ENCODE data around the gene CAPZA1.

DNA sequence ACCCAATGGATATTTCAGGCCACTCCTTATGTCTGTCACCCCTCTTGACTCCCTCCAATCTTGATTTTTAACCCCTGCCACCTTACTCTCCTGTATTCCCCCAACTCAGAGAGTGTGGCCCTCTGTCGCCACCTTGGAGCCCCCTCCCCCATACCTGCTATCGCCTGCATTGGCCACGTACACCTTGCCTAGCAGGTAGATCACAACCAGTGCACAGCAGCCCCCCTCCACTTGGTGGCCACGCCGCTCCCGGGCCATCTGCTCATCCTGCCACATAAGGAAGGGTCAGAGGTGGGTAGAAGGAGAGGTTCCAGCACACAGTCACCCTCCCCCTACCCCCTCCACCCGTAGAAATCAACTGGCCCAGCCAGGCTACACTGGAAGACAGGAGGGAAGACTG, 92.6 kb downstream of the CAPZA1 start:
- TF ChIP-seq, protein P1, sequence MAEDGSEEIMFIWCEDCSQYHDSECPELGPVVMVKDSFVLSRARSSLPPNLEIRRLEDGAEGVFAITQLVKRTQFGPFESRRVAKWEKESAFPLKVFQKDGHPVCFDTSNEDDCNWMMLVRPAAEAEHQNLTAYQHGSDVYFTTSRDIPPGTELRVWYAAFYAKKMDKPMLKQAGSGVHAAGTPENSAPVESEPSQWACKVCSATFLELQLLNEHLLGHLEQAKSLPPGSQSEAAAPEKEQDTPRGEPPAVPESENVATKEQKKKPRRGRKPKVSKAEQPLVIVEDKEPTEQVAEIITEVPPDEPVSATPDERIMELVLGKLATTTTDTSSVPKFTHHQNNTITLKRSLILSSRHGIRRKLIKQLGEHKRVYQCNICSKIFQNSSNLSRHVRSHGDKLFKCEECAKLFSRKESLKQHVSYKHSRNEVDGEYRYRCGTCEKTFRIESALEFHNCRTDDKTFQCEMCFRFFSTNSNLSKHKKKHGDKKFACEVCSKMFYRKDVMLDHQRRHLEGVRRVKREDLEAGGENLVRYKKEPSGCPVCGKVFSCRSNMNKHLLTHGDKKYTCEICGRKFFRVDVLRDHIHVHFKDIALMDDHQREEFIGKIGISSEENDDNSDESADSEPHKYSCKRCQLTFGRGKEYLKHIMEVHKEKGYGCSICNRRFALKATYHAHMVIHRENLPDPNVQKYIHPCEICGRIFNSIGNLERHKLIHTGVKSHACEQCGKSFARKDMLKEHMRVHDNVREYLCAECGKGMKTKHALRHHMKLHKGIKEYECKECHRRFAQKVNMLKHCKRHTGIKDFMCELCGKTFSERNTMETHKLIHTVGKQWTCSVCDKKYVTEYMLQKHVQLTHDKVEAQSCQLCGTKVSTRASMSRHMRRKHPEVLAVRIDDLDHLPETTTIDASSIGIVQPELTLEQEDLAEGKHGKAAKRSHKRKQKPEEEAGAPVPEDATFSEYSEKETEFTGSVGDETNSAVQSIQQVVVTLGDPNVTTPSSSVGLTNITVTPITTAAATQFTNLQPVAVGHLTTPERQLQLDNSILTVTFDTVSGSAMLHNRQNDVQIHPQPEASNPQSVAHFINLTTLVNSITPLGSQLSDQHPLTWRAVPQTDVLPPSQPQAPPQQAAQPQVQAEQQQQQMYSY (CRISPR knock-in tag; IDR thresholded peaks at IDR 0.05): no peak
- no peak for TF ChIP-seq POLR2AphosphoS5 (IDR thresholded peaks at IDR 0.05; ENCODE audit: low read length)
- no peak for TF ChIP-seq USF2 (IDR thresholded peaks at IDR 0.05; ENCODE audit: borderline replicate concordance, low read depth, low read length)
- no peak for TF ChIP-seq HDAC6 (IDR thresholded peaks at IDR 0.05; ENCODE audit: unreplicated experiment)
- TF ChIP-seq BHLHE40 (IDR thresholded peaks at IDR 0.05; ENCODE audit: borderline replicate concordance in 1 of 2, low read depth in 2 of 2, low read length in 1 of 2): no peak
- TF ChIP-seq, protein P2, sequence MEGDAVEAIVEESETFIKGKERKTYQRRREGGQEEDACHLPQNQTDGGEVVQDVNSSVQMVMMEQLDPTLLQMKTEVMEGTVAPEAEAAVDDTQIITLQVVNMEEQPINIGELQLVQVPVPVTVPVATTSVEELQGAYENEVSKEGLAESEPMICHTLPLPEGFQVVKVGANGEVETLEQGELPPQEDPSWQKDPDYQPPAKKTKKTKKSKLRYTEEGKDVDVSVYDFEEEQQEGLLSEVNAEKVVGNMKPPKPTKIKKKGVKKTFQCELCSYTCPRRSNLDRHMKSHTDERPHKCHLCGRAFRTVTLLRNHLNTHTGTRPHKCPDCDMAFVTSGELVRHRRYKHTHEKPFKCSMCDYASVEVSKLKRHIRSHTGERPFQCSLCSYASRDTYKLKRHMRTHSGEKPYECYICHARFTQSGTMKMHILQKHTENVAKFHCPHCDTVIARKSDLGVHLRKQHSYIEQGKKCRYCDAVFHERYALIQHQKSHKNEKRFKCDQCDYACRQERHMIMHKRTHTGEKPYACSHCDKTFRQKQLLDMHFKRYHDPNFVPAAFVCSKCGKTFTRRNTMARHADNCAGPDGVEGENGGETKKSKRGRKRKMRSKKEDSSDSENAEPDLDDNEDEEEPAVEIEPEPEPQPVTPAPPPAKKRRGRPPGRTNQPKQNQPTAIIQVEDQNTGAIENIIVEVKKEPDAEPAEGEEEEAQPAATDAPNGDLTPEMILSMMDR (IDR thresholded peaks at IDR 0.05 in 2 of 3, conservative IDR thresholded peaks at IDR 0.05 in 1 of 3; ENCODE audit: control insufficient read depth in 2 of 3, extremely low read depth in 1 of 3, insufficient read depth in 1 of 3, low read depth in 3 of 3, low read length in 3 of 3): no peak
- no peak for TF ChIP-seq MYC (IDR thresholded peaks at IDR 0.05; ENCODE audit: insufficient read depth, insufficient read length, insufficient replicate concordance, low read length, severe bottlenecking)
- no peak for TF ChIP-seq CBFB (IDR thresholded peaks at IDR 0.05; ENCODE audit: low read depth)
- TF ChIP-seq RB1 (IDR thresholded peaks at IDR 0.05; ENCODE audit: borderline replicate concordance): no peak
- no peak for TF ChIP-seq RAD51 (IDR thresholded peaks at IDR 0.05)
- TF ChIP-seq ZZZ3 (IDR thresholded peaks at IDR 0.05; ENCODE audit: control insufficient read depth, insufficient read length, low read depth): no peak
- no peak for TF ChIP-seq POLR2A (IDR thresholded peaks at IDR 0.05; ENCODE audit: low read depth, low read length)
